Measurements from ENCODE around the gene CRY1. TPM values are rescaled to one million over a fixed set of nuclear protein-coding genes. Genes with fewer than 3 reads are reported as not detected.

Gene CRY1
- polyA plus RNA-seq, 1 donor (not counting 4 experiments of a cell fraction or from before 2014, with no cell fraction given) = 10.0 TPM

GRCh38 chr12:106985479-106985878 is 107.9 kb downstream of the CRY1 start:
- no peaks in the 10 kb centered on the region for H4K20me1 ChIP-seq (ENCODE audit: control insufficient read depth, extremely low read depth, insufficient read depth, low read length)
- peak overlapping the region; percentile 96 for H3K4me2 ChIP-seq (ENCODE audit: control insufficient read depth, extremely low read depth, insufficient read depth, low read depth, low read length)
- TF ChIP-seq CTCF (optimal IDR thresholded peaks at IDR 0.05 in 1 of 3, IDR thresholded peaks at IDR 0.05 in 1 of 3, conservative IDR thresholded peaks at IDR 0.05 in 1 of 3; ENCODE audit: extremely low read depth in 1 of 3, insufficient read depth in 2 of 3, low read length in 3 of 3) (peak in 1 of 3 experiments; percentile 21), EZH2 (IDR thresholded peaks at IDR 0.05; ENCODE audit: low read length) (no peak)
- DNase-seq (ENCODE audit: low read depth, low spot score) (no peak), FAIRE-seq (no peak)
- H3K4me1 ChIP-seq (ENCODE audit: control insufficient read depth, extremely low read depth, insufficient read depth, low read length) = peaks cover 11% of the 10 kb centered on the region
- H2AFZ ChIP-seq (ENCODE audit: control insufficient read depth, low read length) = no peak overlapping the region
- dilution Hi-C loops (cut with MboI; ENCODE audit: extremely low pct_ligation_motif_present, low sequenced_read_pairs) = no loop called here
- no peak overlapping the region for H3K27ac ChIP-seq (ENCODE audit: control insufficient read depth, insufficient read depth, low read length)
- no peak overlapping the region for H3K9ac ChIP-seq (ENCODE audit: control insufficient read depth, extremely low read depth, insufficient read depth, low read length)
- no peak overlapping the region for H3K4me3 ChIP-seq (ENCODE audit: control insufficient read depth in 2 of 3, extremely low read depth in 1 of 3, insufficient read depth in 2 of 3, low read depth in 1 of 3, low read length in 3 of 3)
- H3K36me3 ChIP-seq (ENCODE audit: control insufficient read depth in 2 of 2, extremely low read depth in 1 of 2, insufficient read depth in 2 of 2, low read length in 2 of 2) = peaks cover 0 to 5% of the 10 kb centered on the region in 2 experiments
- no peaks in the 10 kb centered on the region for H3K9me3 ChIP-seq (ENCODE audit: control insufficient read depth, low read depth, low read length)
- H3K79me2 ChIP-seq (ENCODE audit: control insufficient read depth, insufficient read depth, low read length) = peaks cover 1% of the 10 kb centered on the region
- H3K27me3 ChIP-seq (ENCODE audit: control insufficient read depth, extremely low read depth, insufficient read depth, low read length) = no peaks in the 10 kb centered on the region
- no peaks in the 10 kb centered on the region for H3K9me1 ChIP-seq (ENCODE audit: control insufficient read depth, extremely low read depth, insufficient read depth, low read length)

- Histone ChIP-seq H3K79me2 (ENCODE audit: control insufficient read depth, insufficient read depth, low read length) (peaks cover 1% of the 10 kb centered on the region), H3K9me1 (ENCODE audit: control insufficient read depth, extremely low read depth, insufficient read depth, low read length) (no peaks in the 10 kb centered on the region), H3K9me3 (ENCODE audit: control insufficient read depth, low read depth, low read length) (no peaks in the 10 kb centered on the region), H4K20me1 (ENCODE audit: control insufficient read depth, extremely low read depth, insufficient read depth, low read length) (no peaks in the 10 kb centered on the region), H3K36me3 (ENCODE audit: control insufficient read depth in 2 of 2, extremely low read depth in 1 of 2, insufficient read depth in 2 of 2, low read length in 2 of 2) (peaks cover 0 to 5% of the 10 kb centered on the region in 2 experiments), H3K9ac (ENCODE audit: control insufficient read depth, extremely low read depth, insufficient read depth, low read length) (no peak overlapping the region), H3K27ac (ENCODE audit: control insufficient read depth, insufficient read depth, low read length) (no peak overlapping the region), H2AFZ (ENCODE audit: control insufficient read depth, low read length) (no peak overlapping the region), H3K27me3 (ENCODE audit: control insufficient read depth, extremely low read depth, insufficient read depth, low read length) (no peaks in the 10 kb centered on the region), H3K4me2 (ENCODE audit: control insufficient read depth, extremely low read depth, insufficient read depth, low read depth, low read length) (no peak overlapping the region), H3K4me3 (ENCODE audit: control insufficient read depth in 2 of 3, extremely low read depth in 1 of 3, insufficient read depth in 2 of 3, low read depth in 1 of 3, low read length in 3 of 3) (no peak overlapping the region), H3K4me1 (ENCODE audit: control insufficient read depth, extremely low read depth, insufficient read depth, low read length) (peaks cover 11% of the 10 kb centered on the region)
- TF ChIP-seq EZH2 (IDR thresholded peaks at IDR 0.05; ENCODE audit: low read length) (no peak), CTCF (optimal IDR thresholded peaks at IDR 0.05 in 1 of 3, IDR thresholded peaks at IDR 0.05 in 1 of 3, conservative IDR thresholded peaks at IDR 0.05 in 1 of 3; ENCODE audit: extremely low read depth in 1 of 3, insufficient read depth in 2 of 3, low read length in 3 of 3) (no peak)
- dilution Hi-C loops (cut with MboI; ENCODE audit: extremely low pct_ligation_motif_present, low sequenced_read_pairs) = no loop called here
- no peak for FAIRE-seq
- no peak for DNase-seq (ENCODE audit: low read depth, low spot score)
Observed at GRCh38 chr12:106984588-106985137, 108.7 kb downstream of the CRY1 start.
